ENCODE measurements around the gene MACROD2. TPM values are rescaled to one million over a fixed set of nuclear protein-coding genes. Genes with fewer than 3 reads are reported as not detected.

The MACROD2 gene
- total RNA-seq, 4 donors from 2014 or later = 4.6 to 33.0 (median 8.3) TPM

DNA sequence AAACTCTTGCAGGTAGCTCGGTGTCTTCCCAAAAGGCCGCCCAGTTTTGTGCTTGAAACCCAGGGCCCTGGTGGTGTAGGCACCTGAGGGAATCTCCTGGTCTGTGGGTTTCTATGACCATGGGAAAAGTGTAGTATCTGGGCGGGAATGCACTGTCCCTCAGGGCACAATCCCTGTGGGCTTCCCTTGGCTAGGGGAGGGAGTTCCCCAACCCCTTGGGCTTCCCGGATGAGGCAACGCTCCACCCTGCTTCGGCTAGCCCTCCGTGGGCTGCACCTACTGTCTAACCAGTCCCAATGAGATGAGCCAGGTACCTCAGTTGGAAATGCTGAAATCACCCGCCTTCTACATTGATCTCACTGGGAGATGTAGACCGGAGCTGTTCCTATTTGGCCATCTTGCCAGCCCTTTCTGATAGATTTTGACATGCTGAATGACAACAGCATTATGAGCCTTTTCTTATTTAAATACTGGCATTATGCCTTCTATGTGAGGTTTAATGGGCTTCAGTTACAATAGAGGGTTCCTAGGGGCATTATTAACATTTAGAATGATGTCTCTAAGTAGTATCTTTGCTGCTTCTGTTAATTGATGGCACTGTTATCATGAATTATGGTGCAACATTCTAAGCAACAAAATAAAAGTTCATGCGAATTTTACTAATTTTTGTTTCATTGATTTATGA, 475.8 kb downstream of the MACROD2 start:
- no peak overlapping the region for H3K27ac ChIP-seq
- DNase-seq = no peak
- no peak overlapping the region for H3K4me3 ChIP-seq
- 63 to 90% methylated on average over 2 to 10 of the region's 10 CpGs for WGBS, 2 donors (ENCODE audit: low coverage in 1 of 2)
- intact Hi-C loops (cut with DNase I; ENCODE audit: low total_unique reads) (no loop called here), in situ Hi-C loops (cut with MboI; ENCODE audit: low pct_ligation_motif_present in 1 of 4, low pct_unique_long_range_greater_than_20kb in 1 of 4, low sequenced_read_pairs in 3 of 4) (no loop called here)
- no peaks in the 10 kb centered on the region for H3K27me3 ChIP-seq
- H3K4me1 ChIP-seq = peaks cover 0 to 7% (median 2%) of the 10 kb centered on the region in 4 donors
- TF ChIP-seq EP300 (IDR thresholded peaks at IDR 0.05; ENCODE audit: low read depth) (no peak), POLR2AphosphoS5 (IDR thresholded peaks at IDR 0.05) (no peak), POLR2A (IDR thresholded peaks at IDR 0.05) (no peak)
- TF ChIP-seq, protein P1, sequence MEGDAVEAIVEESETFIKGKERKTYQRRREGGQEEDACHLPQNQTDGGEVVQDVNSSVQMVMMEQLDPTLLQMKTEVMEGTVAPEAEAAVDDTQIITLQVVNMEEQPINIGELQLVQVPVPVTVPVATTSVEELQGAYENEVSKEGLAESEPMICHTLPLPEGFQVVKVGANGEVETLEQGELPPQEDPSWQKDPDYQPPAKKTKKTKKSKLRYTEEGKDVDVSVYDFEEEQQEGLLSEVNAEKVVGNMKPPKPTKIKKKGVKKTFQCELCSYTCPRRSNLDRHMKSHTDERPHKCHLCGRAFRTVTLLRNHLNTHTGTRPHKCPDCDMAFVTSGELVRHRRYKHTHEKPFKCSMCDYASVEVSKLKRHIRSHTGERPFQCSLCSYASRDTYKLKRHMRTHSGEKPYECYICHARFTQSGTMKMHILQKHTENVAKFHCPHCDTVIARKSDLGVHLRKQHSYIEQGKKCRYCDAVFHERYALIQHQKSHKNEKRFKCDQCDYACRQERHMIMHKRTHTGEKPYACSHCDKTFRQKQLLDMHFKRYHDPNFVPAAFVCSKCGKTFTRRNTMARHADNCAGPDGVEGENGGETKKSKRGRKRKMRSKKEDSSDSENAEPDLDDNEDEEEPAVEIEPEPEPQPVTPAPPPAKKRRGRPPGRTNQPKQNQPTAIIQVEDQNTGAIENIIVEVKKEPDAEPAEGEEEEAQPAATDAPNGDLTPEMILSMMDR (IDR thresholded peaks at IDR 0.05) = no peak
- H3K36me3 ChIP-seq = no peaks in the 10 kb centered on the region
- H3K9me3 ChIP-seq = no peaks in the 10 kb centered on the region

DNA sequence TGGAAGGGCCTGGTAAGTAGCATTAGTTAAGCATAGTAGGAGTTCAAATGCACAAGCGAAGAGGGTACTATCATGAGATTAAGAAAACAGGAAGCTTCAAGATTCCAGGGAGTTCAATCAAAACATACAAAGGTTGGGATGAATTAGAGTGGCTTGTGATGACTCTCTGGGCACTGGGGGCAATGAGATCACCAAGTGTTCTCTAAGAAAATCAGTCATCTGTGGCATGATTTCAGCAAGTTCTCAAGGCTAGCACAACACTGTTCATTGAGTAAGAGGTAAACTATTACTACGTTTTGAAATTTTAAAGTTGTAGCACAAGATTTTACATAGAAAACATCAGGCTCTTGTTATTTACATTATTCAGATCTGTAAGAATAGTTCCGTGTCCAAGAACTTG, 481.8 kb downstream of the MACROD2 start:
- Histone ChIP-seq H3K9me3 (no peaks in the 10 kb centered on the region), H3K4me1 (no peaks in the 10 kb centered on the region), H3K27me3 (no peaks in the 10 kb centered on the region), H3K36me3 (no peaks in the 10 kb centered on the region), H3K27ac (no peak overlapping the region), H3K4me3 (no peak overlapping the region)
- WGBS, 2 donors (ENCODE audit: low coverage in 1 of 2) = 78 to 82% methylated on average over 3 of the region's 3 CpGs
- no peak for TF ChIP-seq EP300 (IDR thresholded peaks at IDR 0.05; ENCODE audit: low read depth)
- TF ChIP-seq, protein P1 (IDR thresholded peaks at IDR 0.05) = no peak
- no peak for TF ChIP-seq POLR2AphosphoS5 (IDR thresholded peaks at IDR 0.05)
- TF ChIP-seq POLR2A (IDR thresholded peaks at IDR 0.05) = no peak
- intact Hi-C loops (cut with DNase I; ENCODE audit: low total_unique reads) (no loop called here), in situ Hi-C loops (cut with MboI; ENCODE audit: low pct_ligation_motif_present in 1 of 4, low pct_unique_long_range_greater_than_20kb in 1 of 4, low sequenced_read_pairs in 3 of 4) (no loop called here)
- no peak for DNase-seq

DNA sequence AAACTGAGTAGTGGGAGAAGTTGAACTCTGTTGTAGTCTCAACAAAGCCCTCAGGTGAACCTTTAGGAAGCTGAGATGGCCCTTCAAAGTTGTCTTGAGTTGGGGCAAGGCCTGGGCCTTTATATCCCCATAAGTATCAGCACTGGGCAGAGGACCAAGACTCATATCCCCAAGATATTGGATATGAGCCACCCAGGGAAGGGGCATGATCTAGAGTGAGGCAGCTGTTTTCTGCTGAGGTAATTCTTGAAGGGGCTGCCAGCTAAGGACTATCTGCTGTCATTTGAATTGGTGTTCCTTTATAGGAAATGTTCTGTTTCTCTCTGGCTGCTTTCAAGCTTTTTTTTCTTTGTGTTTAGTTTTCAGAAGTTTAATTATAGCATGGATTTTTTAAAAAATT, 482.8 kb downstream of the MACROD2 start:
- H3K9me3 ChIP-seq = no peaks in the 10 kb centered on the region
- TF ChIP-seq, protein P1 (IDR thresholded peaks at IDR 0.05) = no peak
- no peak for TF ChIP-seq POLR2AphosphoS5 (IDR thresholded peaks at IDR 0.05)
- no peak for TF ChIP-seq POLR2A (IDR thresholded peaks at IDR 0.05)
- no peak for TF ChIP-seq EP300 (IDR thresholded peaks at IDR 0.05; ENCODE audit: low read depth)
- DNase-seq = no peak
- no peaks in the 10 kb centered on the region for H3K4me1 ChIP-seq
- in situ Hi-C loops (cut with MboI; ENCODE audit: low pct_ligation_motif_present in 1 of 4, low pct_unique_long_range_greater_than_20kb in 1 of 4, low sequenced_read_pairs in 3 of 4) (no loop called here), intact Hi-C loops (cut with DNase I; ENCODE audit: low total_unique reads) (no loop called here)
- H3K4me3 ChIP-seq = no peak overlapping the region
- no peaks in the 10 kb centered on the region for H3K36me3 ChIP-seq
- H3K27me3 ChIP-seq = no peaks in the 10 kb centered on the region
- no peak overlapping the region for H3K27ac ChIP-seq

DNA sequence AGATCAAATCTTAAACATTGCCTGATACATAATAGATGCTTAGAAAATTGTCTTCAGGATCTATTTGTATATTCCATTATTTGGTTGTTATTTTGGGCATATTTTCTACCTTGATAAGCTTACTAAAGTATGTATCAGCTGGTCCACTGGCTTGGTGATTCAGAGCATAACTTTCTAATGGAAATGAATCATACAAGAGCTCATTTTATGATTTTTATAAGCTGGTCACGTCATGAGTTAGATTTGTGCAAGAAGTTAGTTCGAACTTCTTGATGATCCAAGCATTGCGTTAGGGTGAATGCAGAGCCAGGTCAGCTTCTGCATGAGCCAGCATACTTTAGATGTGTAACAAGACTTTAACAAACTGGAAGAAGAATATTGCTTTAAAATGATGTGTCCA, 486.5 kb downstream of the MACROD2 start:
- Histone ChIP-seq H3K4me3 (no peak overlapping the region), H3K4me1 (no peaks in the 10 kb centered on the region), H3K36me3 (no peaks in the 10 kb centered on the region), H3K27ac (no peak overlapping the region), H3K9me3 (no peaks in the 10 kb centered on the region), H3K27me3 (no peaks in the 10 kb centered on the region)
- TF ChIP-seq POLR2A (IDR thresholded peaks at IDR 0.05) (no peak), POLR2AphosphoS5 (IDR thresholded peaks at IDR 0.05) (no peak), EP300 (IDR thresholded peaks at IDR 0.05; ENCODE audit: low read depth) (no peak)
- TF ChIP-seq, protein P1 (IDR thresholded peaks at IDR 0.05) = no peak
- in situ Hi-C loops (cut with MboI; ENCODE audit: low pct_ligation_motif_present in 1 of 4, low pct_unique_long_range_greater_than_20kb in 1 of 4, low sequenced_read_pairs in 3 of 4) (no loop called here), intact Hi-C loops (cut with DNase I; ENCODE audit: low total_unique reads) (no loop called here)
- no peak for DNase-seq
- 79 to 85% methylated on average over 3 of the region's 3 CpGs for WGBS, 2 donors (ENCODE audit: low coverage in 1 of 2)
